Mesenchymal stem cell (in vitro differentiated cells and primary cell): ENCODE results near the gene SIGLEC11.

Source experiments
- DNase-seq: peaks from one replicate; pipeline ENCODE4 v3.0.0-alpha.2; 2013
- H2AFZ ChIP-seq: one replicate; pipeline ENCODE4 v1.6.1; 2013; ENCODE audit warnings: low read depth, mild to moderate bottlenecking, control low read depth, inconsistent platforms, low read length, moderate library complexity
- H2AK5ac ChIP-seq: 2 replicates; pipeline ENCODE4 v1.6.1; 2013; ENCODE audit warnings: low read length, moderate library complexity, mild to moderate bottlenecking, inconsistent platforms; ENCODE audit not compliant: severe bottlenecking
- H2BK120ac ChIP-seq: one replicate; pipeline ENCODE4 v1.6.1; 2013; ENCODE audit warnings: low read depth, mild to moderate bottlenecking, inconsistent platforms, low read length, moderate library complexity
- H2BK12ac ChIP-seq, 2 experiments: one replicate each; pipeline ENCODE4 v1.6.1; 2013; ENCODE audit warnings: inconsistent platforms in 2 of 2, low read length in 2 of 2, mild to moderate bottlenecking in 2 of 2, moderate library complexity in 2 of 2, control low read depth in 1 of 2
- H2BK15ac ChIP-seq: one replicate; pipeline ENCODE4 v1.6.1; 2013; ENCODE audit warnings: mild to moderate bottlenecking, low read depth, inconsistent platforms; ENCODE audit not compliant: poor library complexity, severe bottlenecking
- H2BK5ac ChIP-seq: 2 replicates; pipeline ENCODE4 v1.6.1; 2013; ENCODE audit warnings: low read depth, mild to moderate bottlenecking, low read length, control low read depth, inconsistent platforms; ENCODE audit not compliant: poor library complexity, severe bottlenecking
- H3K14ac ChIP-seq, 2 experiments: one replicate each; pipeline ENCODE4 v1.6.1; 2013; ENCODE audit warnings: inconsistent platforms in 2 of 2, low read length in 2 of 2, control low read depth in 1 of 2, mild to moderate bottlenecking in 1 of 2, moderate library complexity in 1 of 2
- H3K18ac ChIP-seq, 2 experiments: one replicate each; pipeline ENCODE4 v1.6.1; 2013; ENCODE audit warnings: inconsistent platforms in 2 of 2, low read length in 2 of 2, control low read depth in 1 of 2, low read depth in 1 of 2, mild to moderate bottlenecking in 1 of 2
- H3K23ac ChIP-seq, 2 experiments: one replicate each; pipeline ENCODE4 v1.6.1; 2013; ENCODE audit warnings: inconsistent platforms in 2 of 2, low read length in 2 of 2, mild to moderate bottlenecking in 2 of 2, moderate library complexity in 2 of 2, control low read depth in 1 of 2
- H3K27ac ChIP-seq: 2 replicates; pipeline ENCODE4 v1.5.1; 2013; ENCODE audit warnings: mild to moderate bottlenecking, moderate library complexity, low read length, control low read depth, inconsistent platforms; ENCODE audit not compliant: poor library complexity, severe bottlenecking
- H3K27me3 ChIP-seq, 2 experiments: 2 replicates each; pipeline versions ENCODE4 v1.6.1 to v1.7.0; 2013; ENCODE audit warnings: low read length in 2 of 2, mild to moderate bottlenecking in 2 of 2, moderate library complexity in 2 of 2, control low read depth in 1 of 2, inconsistent platforms in 1 of 2; ENCODE audit not compliant: control insufficient read depth in 1 of 2, insufficient read depth in 1 of 2
- H3K36me3 ChIP-seq, 2 experiments: 2 replicates each; pipeline versions ENCODE4 v1.6.1 to v1.7.0; 2013; ENCODE audit warnings: low read length in 2 of 2, control low read depth in 1 of 2, inconsistent platforms in 1 of 2, low read depth in 1 of 2, mild to moderate bottlenecking in 1 of 2; ENCODE audit not compliant: insufficient read depth in 2 of 2, control insufficient read depth in 1 of 2
- H3K4ac ChIP-seq, 2 experiments: one replicate each; pipeline ENCODE4 v1.6.1; 2013; ENCODE audit warnings: inconsistent platforms in 2 of 2, low read length in 2 of 2, mild to moderate bottlenecking in 2 of 2, moderate library complexity in 2 of 2, control low read depth in 1 of 2, low read depth in 1 of 2
- H3K4me1 ChIP-seq: 2 replicates; pipeline ENCODE4 v1.6.1; 2013; ENCODE audit warnings: low read depth, low read length, control low read depth; ENCODE audit not compliant: control insufficient read depth, insufficient read depth
- H3K4me2 ChIP-seq: 2 replicates; pipeline ENCODE4 v1.6.1; 2013; ENCODE audit warnings: low read length, mild to moderate bottlenecking, inconsistent platforms; ENCODE audit not compliant: poor library complexity, severe bottlenecking
- H3K4me3 ChIP-seq, 2 experiments: 2 replicates each; pipeline versions ENCODE4 v1.5.1 to v1.7.0; 2013; ENCODE audit warnings: low read length in 2 of 2, mild to moderate bottlenecking in 2 of 2, control low read depth in 1 of 2, low read depth in 1 of 2; ENCODE audit not compliant: insufficient read depth in 1 of 2
- H3K79me1 ChIP-seq: replicated peaks from 2 replicates; pipeline ENCODE4 v1.6.1; 2013; ENCODE audit warnings: mild to moderate bottlenecking, control low read depth, low read length, inconsistent platforms; ENCODE audit not compliant: poor library complexity, severe bottlenecking
- H3K9ac ChIP-seq: 2 replicates; pipeline ENCODE4 v1.7.0; 2013; ENCODE audit warnings: mild to moderate bottlenecking, low read length, moderate library complexity
- H3K9me3 ChIP-seq: 2 replicates; pipeline ENCODE4 v1.7.0; 2013; ENCODE audit warnings: mild to moderate bottlenecking, low read length; ENCODE audit not compliant: control insufficient read depth
- H4K8ac ChIP-seq: one replicate; pipeline ENCODE4 v1.6.1; 2013; ENCODE audit warnings: inconsistent platforms, mild to moderate bottlenecking, low read length, moderate library complexity
- H4K91ac ChIP-seq: one replicate; pipeline ENCODE4 v1.6.1; 2013; ENCODE audit warnings: mild to moderate bottlenecking, low read length, inconsistent platforms
- WGBS: methylation state at CpG from one replicate; pipeline ENCODE4 v1.1.7; 2013; ENCODE audit warnings: mixed read lengths; 5-methylcytosine and 5-hydroxymethylcytosine counted together

SIGLEC11 gene

DNA sequence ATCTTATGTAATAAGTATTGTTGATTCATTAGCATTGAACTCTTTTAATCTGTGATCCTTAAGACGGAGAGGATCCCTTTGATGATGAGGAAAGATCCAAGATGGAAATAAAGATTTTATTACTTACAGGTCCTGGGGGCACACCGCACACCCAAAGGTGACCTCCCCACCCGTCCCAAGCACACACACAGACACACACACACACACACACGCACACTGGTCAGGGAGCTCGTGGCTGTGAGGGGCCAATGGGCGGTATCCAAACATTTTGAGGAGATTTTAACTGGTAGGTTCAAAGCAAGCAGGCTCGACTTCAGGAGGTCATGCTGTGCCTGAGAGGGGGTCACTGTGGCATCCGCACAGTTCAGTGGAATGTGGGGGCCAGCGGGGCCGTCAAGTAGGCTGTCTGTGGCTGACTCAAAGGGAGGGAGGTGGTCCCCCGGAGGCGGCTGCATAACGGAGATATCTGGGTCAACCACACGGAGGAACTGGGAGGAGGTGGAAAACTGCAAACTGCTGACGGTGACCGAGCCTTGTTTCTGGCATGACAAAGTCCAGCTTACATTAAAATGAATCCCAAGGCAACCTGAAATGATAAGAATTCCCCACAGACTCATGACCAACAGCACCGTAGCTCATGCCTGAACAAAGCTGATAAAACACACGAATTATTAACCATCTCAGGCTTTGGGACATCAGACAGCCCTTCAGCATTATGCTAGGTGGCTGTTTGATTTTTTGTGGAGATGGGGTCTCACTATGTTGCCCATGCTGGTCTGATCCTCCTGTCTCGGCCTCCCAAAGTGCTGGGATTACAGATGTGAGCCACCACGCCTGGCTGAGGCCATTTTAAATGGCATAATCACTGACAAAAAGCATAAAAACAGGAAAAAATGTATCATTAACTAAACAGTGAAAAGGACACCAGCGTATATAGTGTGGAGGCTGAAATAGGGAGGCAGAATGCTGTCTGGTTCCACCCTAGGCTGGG, 20.9 kb upstream of the SIGLEC11 start:
- Histone ChIP-seq H3K9me3 (no peaks in the 10 kb centered on the region), H3K9ac (no peak overlapping the region), H3K14ac (no peak overlapping the region), H3K27me3 (no peaks in the 10 kb centered on the region), H3K79me1 (no peaks in the 10 kb centered on the region), H2BK120ac (no peak overlapping the region), H2BK5ac (no peak overlapping the region), H3K4me3 (no peak overlapping the region), H3K36me3 (peaks cover 54 to 68% of the 10 kb centered on the region in 2 experiments), H3K23ac (no peak overlapping the region), H2BK15ac (no peak overlapping the region), H3K4me2 (no peak overlapping the region), H3K27ac (no peak overlapping the region), H4K8ac (no peak overlapping the region), H4K91ac (no peak overlapping the region), H3K18ac (no peak overlapping the region), H3K4ac (no peak overlapping the region), H2AK5ac (no peak overlapping the region), H3K4me1 (no peaks in the 10 kb centered on the region), H2AFZ (no peak overlapping the region), H2BK12ac (no peak overlapping the region)
- 93% methylated on average over 18 of the region's 21 CpGs for WGBS
- DNase-seq = no peak

DNA sequence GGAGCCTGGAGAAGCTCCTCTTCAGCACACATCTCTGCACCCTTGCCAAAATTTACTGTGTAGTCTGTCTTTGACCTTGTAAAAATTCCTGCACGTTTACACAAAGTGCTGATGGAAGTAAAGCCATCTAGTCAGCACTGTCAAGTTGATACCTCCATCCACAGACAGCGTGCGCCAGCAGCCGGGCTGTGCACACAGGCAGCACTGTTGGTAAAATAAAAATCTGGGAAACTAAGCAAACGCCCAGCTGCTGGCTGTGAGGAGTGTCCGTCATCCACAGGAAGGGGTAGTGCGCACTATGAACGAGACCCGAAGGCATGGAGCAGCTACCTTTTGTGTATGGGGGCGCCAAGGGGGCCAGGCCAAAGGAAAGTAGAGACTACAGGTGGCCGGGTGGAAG, 17.4 kb upstream of the SIGLEC11 start:
- Histone ChIP-seq H3K36me3 (peaks cover 26 to 55% of the 10 kb centered on the region in 2 experiments), H3K4ac (no peak overlapping the region), H4K91ac (no peak overlapping the region), H4K8ac (no peak overlapping the region), H2BK5ac (no peak overlapping the region), H2AFZ (no peak overlapping the region), H2BK120ac (no peak overlapping the region), H3K9ac (no peak overlapping the region), H3K27ac (no peak overlapping the region), H3K9me3 (no peaks in the 10 kb centered on the region), H2BK15ac (no peak overlapping the region), H3K79me1 (no peaks in the 10 kb centered on the region), H3K14ac (no peak overlapping the region), H2BK12ac (no peak overlapping the region), H2AK5ac (no peak overlapping the region), H3K23ac (no peak overlapping the region), H3K27me3 (no peaks in the 10 kb centered on the region), H3K4me3 (no peak overlapping the region), H3K4me1 (no peaks in the 10 kb centered on the region), H3K18ac (no peak overlapping the region), H3K4me2 (no peak overlapping the region)
- 89% methylated on average over 11 of the region's 11 CpGs for WGBS
- no peak for DNase-seq

DNA sequence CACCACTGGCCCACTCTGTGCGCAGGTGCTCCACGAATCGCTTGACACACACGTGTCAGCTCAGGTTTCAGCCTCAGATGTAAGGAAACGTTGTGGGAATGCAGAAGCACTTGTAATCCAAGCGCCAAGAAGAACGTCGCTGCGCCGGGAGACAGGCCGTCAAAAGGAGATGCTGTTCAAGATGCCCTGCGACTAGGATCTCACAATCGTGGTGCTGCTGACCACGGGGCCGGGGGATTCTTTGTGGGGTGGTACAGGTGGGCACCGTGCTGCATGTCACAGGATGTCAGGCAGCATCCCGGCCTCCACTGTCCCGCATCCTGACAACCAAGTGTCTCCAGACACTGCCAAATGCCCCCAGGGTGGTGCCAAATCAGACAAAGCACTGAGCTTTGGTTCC, 16.9 kb upstream of the SIGLEC11 start:
- Histone ChIP-seq H3K14ac (no peak overlapping the region), H3K4me1 (no peaks in the 10 kb centered on the region), H3K4me3 (no peak overlapping the region), H3K79me1 (no peaks in the 10 kb centered on the region), H2BK120ac (no peak overlapping the region), H3K23ac (no peak overlapping the region), H2BK12ac (no peak overlapping the region), H4K8ac (no peak overlapping the region), H3K9me3 (no peaks in the 10 kb centered on the region), H2AK5ac (no peak overlapping the region), H3K18ac (no peak overlapping the region), H3K9ac (no peak overlapping the region), H2BK15ac (no peak overlapping the region), H3K36me3 (peaks cover 23 to 55% of the 10 kb centered on the region in 2 experiments), H3K27ac (no peak overlapping the region), H3K4me2 (no peak overlapping the region), H2AFZ (no peak overlapping the region), H4K91ac (no peak overlapping the region), H3K4ac (no peak overlapping the region), H2BK5ac (no peak overlapping the region), H3K27me3 (peaks cover under 1% of the 10 kb centered on the region in 2 experiments)
- no peak for DNase-seq
- WGBS = 92% methylated on average over 18 of the region's 18 CpGs

DNA sequence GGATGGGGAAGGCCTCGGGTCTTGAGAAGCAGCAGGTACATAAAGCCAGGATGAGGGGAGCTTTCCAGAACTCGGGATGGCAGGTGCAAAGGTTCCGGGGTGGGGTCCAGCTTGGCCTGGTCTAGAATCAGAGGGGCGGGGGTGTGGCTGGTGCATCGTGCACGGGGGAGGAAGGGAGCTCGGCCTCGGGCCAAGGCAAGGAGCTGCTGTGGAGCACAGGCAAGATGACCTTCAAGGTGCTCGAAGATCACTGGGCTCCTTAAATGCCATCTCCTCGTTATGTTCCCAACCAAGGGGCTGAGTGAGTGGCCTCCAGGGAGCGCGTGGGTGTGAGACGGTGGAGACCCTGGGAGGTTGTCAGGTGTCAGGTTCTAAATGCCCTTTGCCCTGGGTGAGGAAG, 16.1 kb upstream of the SIGLEC11 start:
- Histone ChIP-seq H2BK12ac (no peak overlapping the region), H3K27me3 (peaks cover 5 to 8% of the 10 kb centered on the region in 2 experiments), H3K23ac (no peak overlapping the region), H3K14ac (no peak overlapping the region), H2AK5ac (no peak overlapping the region), H3K36me3 (peaks cover 23 to 51% of the 10 kb centered on the region in 2 experiments), H2BK5ac (no peak overlapping the region), H3K4ac (no peak overlapping the region), H3K18ac (no peak overlapping the region), H3K9ac (no peak overlapping the region), H4K8ac (no peak overlapping the region), H3K27ac (no peak overlapping the region), H3K4me1 (no peaks in the 10 kb centered on the region), H2BK120ac (no peak overlapping the region), H2AFZ (no peak overlapping the region), H4K91ac (no peak overlapping the region), H3K9me3 (no peaks in the 10 kb centered on the region), H3K4me2 (no peak overlapping the region), H3K4me3 (no peak overlapping the region), H2BK15ac (no peak overlapping the region), H3K79me1 (no peaks in the 10 kb centered on the region)
- DNase-seq = no peak
- WGBS = 93% methylated on average over 13 of the region's 13 CpGs
